GM19043 (cell line): ENCODE results near the gene NRG2.

Experiments used
- ATAC-seq: cut with Tn5 transposase; IDR thresholded peaks from one replicate; pipeline ENCODE4 v1.9.1; 2021; ENCODE audit warnings: low read depth; ENCODE audit not compliant: unreplicated experiment

The NRG2 gene

DNA sequence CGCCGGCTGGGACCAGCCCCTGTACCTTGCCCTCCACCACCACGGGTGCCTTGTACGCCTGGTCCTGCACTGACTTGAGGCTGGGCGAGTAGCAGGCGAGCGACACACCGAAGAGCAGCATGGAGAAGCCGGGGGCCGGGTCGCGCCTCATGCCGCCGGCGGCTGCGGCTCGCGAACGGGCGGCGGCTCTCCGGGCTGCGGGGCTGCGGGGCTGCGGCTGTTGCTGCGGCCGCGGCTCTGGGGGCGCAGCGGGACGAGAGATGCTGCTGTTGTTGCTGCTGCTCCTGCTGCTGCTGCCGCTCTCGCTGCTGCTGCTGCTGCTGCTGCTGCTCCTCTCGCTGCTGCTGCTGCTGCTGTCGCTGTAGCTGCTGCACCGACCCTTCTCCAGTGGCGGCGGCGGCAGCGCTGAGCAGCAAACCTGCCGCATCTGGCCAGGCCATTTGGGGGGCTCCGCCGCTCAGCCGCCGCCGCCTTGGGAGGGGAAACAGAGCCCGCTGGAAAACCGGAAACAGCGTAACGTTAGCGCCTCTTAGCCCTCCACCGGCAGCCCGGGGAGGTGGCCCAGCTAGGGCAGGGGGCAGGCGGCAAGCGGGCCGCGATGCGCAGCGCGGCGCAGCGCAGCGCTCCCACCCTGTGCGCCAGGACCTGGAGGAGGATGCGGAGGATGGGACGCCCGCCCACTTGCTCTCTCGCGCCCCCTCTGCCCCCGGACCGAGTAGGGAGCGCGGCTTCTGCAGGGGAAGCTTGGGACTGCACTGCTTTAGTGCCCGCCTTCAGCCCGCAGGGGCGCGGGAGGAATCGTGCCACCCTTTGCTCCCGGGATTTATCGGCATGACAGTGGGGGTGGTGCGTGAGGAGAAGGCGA lies at the start of gene NRG2:
Gene NRG2, minus strand, starts transcription at position 657 of the 865 bp plus-strand sequence.
- ATAC-seq = peak; percentile 48

DNA sequence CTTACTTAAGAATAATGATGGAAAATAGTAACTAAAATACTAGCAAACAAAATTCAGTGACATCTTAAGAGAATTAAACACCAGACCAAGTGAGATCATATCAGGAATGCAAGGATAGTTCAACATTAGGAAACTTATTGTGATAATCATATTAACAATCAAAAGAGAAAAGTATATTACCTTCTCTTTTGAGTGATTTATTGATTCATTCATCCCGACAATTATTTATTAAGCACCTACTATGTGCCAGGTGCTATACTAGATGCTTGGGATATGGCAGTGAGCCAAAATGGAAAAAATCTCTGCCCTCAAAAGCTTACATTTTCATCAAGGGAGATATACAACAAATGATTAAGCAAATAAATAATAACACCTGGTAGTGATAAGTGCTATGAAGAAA lies 47.2 kb upstream of the NRG2 start:
- no peak for ATAC-seq

DNA sequence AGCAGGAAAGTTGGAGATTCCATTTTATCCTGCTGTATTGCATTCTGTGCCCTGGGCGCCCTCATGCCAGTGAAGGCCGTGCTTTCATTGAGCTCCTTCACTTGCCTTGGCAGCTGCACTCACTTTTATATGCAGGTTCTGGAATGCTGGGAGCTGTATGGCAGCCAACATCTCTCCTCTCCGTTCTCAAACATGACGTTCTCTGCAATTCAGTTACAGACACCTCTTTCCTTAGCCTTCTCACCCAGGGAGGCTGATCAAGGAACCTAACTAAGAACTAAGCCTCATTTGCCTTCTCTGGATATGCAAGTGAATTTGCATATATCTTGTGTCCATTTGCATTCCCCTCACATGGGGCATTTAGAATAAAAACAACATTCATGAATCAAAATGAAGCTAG lies 41.4 kb upstream of the NRG2 start:
- no peak for ATAC-seq

- no peak for ATAC-seq
Observed at GRCh38 chr5:140083650-140084049, 40.6 kb upstream of the NRG2 start.

- no peak for ATAC-seq
Observed at GRCh38 chr5:140083120-140083519, 40.0 kb upstream of the NRG2 start.

DNA sequence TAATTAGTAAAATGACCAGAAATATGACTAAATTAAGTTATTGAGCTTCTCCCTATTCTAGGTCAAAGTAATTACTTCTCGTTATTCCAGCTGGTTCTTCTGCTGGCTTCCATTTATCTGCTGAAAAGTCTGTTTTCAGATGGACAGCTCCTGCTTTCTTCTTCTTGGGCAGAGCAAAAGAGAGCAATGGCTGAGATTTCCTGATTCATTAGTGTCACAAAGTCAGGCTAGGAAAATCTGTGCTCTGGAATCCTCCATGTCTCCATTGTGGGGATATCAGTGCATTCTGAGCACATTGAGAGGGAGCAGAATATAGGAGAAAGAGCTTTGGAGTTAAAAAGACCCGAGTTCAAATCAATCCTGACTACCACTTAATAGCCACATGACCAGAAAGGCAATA lies 33.7 kb upstream of the NRG2 start:
- no peak for ATAC-seq

GRCh38 chr5:140076142-140076541 lies 33.0 kb upstream of the NRG2 start:
- no peak for ATAC-seq

DNA sequence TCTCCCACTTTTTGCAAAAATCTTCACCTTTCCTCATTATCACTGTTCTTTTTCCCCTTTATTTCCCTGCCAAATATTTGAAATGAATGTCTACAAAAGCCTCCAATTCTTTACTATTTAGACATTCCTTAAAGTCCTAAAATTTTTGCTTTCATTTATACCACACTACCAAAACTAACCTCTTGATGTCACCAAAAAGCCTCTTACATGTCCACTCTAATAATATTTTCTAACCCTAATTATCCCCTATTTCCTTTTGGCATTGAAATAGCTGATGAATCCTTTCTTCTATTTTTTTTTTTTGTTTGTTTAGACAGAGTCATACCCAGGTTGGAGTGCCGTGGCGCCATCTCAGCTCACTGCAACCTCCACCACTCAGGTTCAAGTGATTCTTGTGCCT lies 32.3 kb upstream of the NRG2 start:
- ATAC-seq = no peak

GRCh38 chr5:140073296-140073695 lies 30.2 kb upstream of the NRG2 start:
- ATAC-seq = no peak

DNA sequence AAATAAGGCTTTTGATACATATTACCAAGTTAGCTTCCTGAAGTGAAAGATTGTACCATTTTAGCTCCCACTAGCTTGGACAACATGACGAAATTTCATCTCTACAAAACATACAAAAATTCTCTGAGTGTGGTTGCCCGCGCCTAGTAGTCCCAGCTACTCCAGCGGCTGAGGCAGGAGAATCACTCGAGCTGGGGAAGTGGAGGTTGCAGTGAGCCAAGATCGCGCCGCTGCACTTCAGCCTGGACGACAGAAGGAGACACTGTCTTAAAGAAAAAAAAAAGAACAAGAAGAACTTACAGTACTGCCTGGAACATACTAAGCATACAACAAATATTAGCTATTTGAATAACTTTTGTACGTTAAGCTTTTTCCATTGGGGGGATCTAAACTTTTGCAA lies 29.7 kb upstream of the NRG2 start:
- no peak for ATAC-seq

GRCh38 chr5:140060816-140061215 lies 17.7 kb upstream of the NRG2 start:
- ATAC-seq = no peak

GRCh38 chr5:140058212-140058932 lies 15.3 kb upstream of the NRG2 start:
- ATAC-seq = no peak

- no peak for ATAC-seq
Observed at GRCh38 chr5:140056880-140057279, 13.8 kb upstream of the NRG2 start.

GRCh38 chr5:140055152-140055551 lies 12.1 kb upstream of the NRG2 start:
- no peak for ATAC-seq

DNA sequence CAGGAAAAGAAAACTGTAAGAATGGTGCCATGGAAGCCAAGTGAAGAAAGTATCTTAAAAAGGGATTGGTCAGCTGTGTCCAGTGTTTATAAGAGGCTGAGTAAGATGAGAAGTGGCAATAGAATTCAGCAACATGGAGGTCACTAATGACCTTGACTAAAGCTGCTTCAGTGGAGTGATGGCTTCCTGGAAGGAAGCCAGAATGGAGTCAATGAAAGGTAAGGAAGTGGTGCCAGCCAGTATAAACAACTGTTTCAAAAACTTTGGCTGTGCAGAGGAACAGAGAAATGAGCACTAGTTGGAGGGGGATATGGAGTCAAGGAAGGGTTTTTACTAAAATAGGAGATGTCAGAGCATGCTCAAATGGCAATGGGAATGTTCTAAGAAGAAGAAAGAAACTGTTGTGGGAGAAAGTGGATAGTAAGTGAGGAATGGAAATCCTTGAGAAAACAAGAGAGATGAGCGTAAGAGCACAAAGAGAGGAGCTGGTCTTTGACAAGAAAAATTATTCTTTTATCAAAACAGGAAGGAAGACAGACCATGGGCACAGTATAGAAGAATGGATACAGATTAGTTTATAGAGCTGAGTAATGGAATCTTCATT lies 11.1 kb upstream of the NRG2 start:
- no peak for ATAC-seq

DNA sequence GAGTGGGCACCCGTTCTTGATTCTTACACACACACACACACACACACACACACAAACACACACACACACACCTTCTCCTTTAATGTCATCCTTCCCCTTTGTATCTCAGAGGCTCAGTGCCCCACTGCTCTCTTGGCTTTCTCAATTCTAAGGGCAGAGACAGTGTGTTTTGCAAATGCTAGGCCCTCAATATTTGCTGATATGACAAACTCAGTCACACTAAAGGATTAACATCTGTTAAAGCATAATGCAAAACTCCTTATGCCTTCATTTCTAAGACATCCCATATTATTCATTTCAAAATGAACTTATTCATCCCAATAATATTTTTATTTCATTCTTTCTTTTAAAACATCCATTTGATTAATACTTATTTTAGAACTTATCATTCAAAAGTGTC lies 8.9 kb upstream of the NRG2 start:
- ATAC-seq = no peak

GRCh38 chr5:140049713-140050112 lies 6.6 kb upstream of the NRG2 start:
- no peak for ATAC-seq

DNA sequence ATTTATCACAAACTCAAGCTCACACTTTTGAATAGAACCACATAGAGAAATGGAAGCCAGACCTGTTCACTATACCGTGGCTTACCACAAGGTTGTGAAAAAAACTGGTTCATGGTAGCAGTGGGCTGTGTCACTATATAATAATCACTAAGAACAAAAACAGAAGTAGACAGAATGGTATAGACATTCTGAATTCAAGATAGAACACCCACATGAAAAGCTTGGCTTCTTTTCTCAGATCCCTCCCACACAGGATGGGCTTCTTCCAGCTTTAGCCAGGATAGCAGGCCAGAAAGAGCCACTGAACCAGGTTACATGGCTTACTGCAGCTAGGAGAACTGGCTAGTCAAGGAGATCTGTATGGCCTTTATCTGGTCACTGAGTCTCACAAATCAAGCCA lies 6.1 kb upstream of the NRG2 start:
- no peak for ATAC-seq

- ATAC-seq = no peak
Observed at GRCh38 chr5:140044041-140044440, 942 bp upstream of the NRG2 start.

GRCh38 chr5:140043508-140043872 lies 391 bp upstream of the NRG2 start:
- ATAC-seq = peak; percentile 9

DNA sequence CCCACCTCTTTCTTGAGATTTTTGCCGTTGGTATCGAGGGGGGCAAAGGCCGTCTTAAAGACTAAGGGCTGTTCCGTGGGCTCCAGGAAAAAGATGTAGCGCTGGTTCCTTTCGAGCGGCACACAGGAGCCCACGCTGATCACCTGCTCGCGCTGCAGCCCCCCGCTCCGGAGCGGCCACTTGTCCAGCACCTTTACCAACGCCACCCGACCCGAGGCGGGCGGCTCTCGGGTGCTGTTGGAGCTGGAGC lies 781 bp downstream of the NRG2 start:
- no peak for ATAC-seq
